Stromal cell of bone marrow (primary cell): ENCODE measurements around the gene GRK5.

Experiments used
- DNase-seq: peaks from one replicate; pipeline ENCODE4 v3.0.0-alpha.2; 2012; ENCODE audit warnings: low read depth

The GRK5 gene

GRCh38 chr10:119316002-119316358 is 108.6 kb downstream of the GRK5 start:
- DNase-seq, result no peak

GRCh38 chr10:119316729-119317097 is 109.3 kb downstream of the GRK5 start:
- DNase-seq, result peak; percentile 41

GRCh38 chr10:119318411-119319160 is 111.2 kb downstream of the GRK5 start:
- no peak for DNase-seq

GRCh38 chr10:119319161-119319919 is 112.0 kb downstream of the GRK5 start:
- DNase-seq, result no peak

GRCh38 chr10:119319920-119320258 is 112.5 kb downstream of the GRK5 start:
- no peak for DNase-seq

GRCh38 chr10:119320981-119321380 is 113.6 kb downstream of the GRK5 start:
- no peak for DNase-seq

GRCh38 chr10:119323085-119324016 is 116.0 kb downstream of the GRK5 start:
- no peak for DNase-seq

GRCh38 chr10:119325131-119325530 is 117.8 kb downstream of the GRK5 start:
- DNase-seq, result no peak

- DNase-seq, result no peak
Measured at GRCh38 chr10:119326167-119326566, 118.8 kb downstream of the GRK5 start.

GRCh38 chr10:119327096-119327745 is 119.8 kb downstream of the GRK5 start:
- DNase-seq, result no peak

- no peak for DNase-seq
Measured at GRCh38 chr10:119328223-119328622, 120.9 kb downstream of the GRK5 start.

- no peak for DNase-seq
Measured at GRCh38 chr10:119330342-119330741, 123.0 kb downstream of the GRK5 start.

- DNase-seq, result no peak
Measured at GRCh38 chr10:119331061-119331460, 123.7 kb downstream of the GRK5 start.

- no peak for DNase-seq
Measured at GRCh38 chr10:119333146-119333792, 125.9 kb downstream of the GRK5 start.

GRCh38 chr10:119335671-119336353 is 128.4 kb downstream of the GRK5 start:
- no peak for DNase-seq

- no peak for DNase-seq
Measured at GRCh38 chr10:119336599-119336998, 129.2 kb downstream of the GRK5 start.

GRCh38 chr10:119337223-119337622 is 129.9 kb downstream of the GRK5 start:
- no peak for DNase-seq

GRCh38 chr10:119337796-119338432 is 130.5 kb downstream of the GRK5 start:
- no peak for DNase-seq

GRCh38 chr10:119339109-119339508 is 131.7 kb downstream of the GRK5 start:
- no peak for DNase-seq

GRCh38 chr10:119340893-119341458 is 133.6 kb downstream of the GRK5 start:
- DNase-seq, result no peak
